Esophagus squamous epithelium (tissue), 5 donors: Measurements from ENCODE around the gene DDIAS. TPM values are rescaled to one million over a fixed set of nuclear protein-coding genes. Genes with fewer than 3 reads are reported as not detected.
"Not testable (repeated sequence)": the region's sequence is repeated elsewhere in the genome, so short reads cannot be mapped to it uniquely, and the experiment has no call there.

Source experiments
- DNase-seq: peaks from one replicate; lab custom pipeline; 2025; lab: John Stamatoyannopoulos, UW
- H3K27ac ChIP-seq, 4 donors: fragments of 200-600 bp; sonication (generic); one replicate each; pipeline ENCODE4 v1.5.1; 2016 to 2019; ENCODE audit warnings: mild to moderate bottlenecking in 1 of 4
- H3K27me3 ChIP-seq, 4 donors: fragments of 200-600 bp; sonication (generic); 1 replicate in 3 of 4; 2 replicates in 1 of 4; pipeline versions ENCODE4 v1.5.1 to v1.6.0; 2017 to 2021; ENCODE audit warnings: antibody characterized with exemption in 1 of 4
- H3K36me3 ChIP-seq, 3 donors: fragments of 200-600 bp; sonication (generic); one replicate each; pipeline ENCODE4 v1.5.1; 2016 to 2019
- H3K4me1 ChIP-seq, 3 donors: fragments of 200-600 bp; sonication (generic); one replicate each; pipeline ENCODE4 v1.5.1; 2017 to 2019
- H3K4me3 ChIP-seq, 4 donors: fragments of 200-600 bp; sonication (generic); 1 replicate in 3 of 4; 2 replicates in 1 of 4; pipeline ENCODE4 v1.5.1; 2016 to 2019; ENCODE audit warnings: mild to moderate bottlenecking in 2 of 4, moderate library complexity in 1 of 4
- H3K9me3 ChIP-seq, 3 donors: fragments of 200-600 bp; sonication (generic); one replicate each; pipeline ENCODE4 v1.5.1; 2016 to 2019
- POLR2A ChIP-seq, 4 donors: fragments of 450-650 bp; IDR thresholded peaks; one replicate each; pipeline ENCODE4 v1.6.1; 2017; ENCODE audit warnings: antibody characterized with exemption in 4 of 4, mild to moderate bottlenecking in 4 of 4, moderate library complexity in 3 of 4
- WGBS, 2 donors: methylation state at CpG; one replicate each; pipeline ENCODE4 v1.1.5; 2018; 5-methylcytosine and 5-hydroxymethylcytosine counted together
- intact Hi-C: fragments of 100-400 bp; cut with DNase I; formaldehyde crosslinking; loops from one replicate; pipeline ENCODE4 v1.15.0; 2022
- total RNA-seq, 4 donors: library from RNA; depleted of rRNA; stranded (reverse); fragments of >200 nt; gene quantifications; one replicate each; pipeline ENCODE4 v1.1.0, GENCODE V29; 2016
- TF ChIP-seq, protein P1 (sequence below), 6 experiments: fragments of 450-650 bp in 4 of 6; fragments of 200-600 bp in 2 of 6; sonication (generic) in 2 of 6; IDR thresholded peaks; one replicate each; pipeline ENCODE4 v1.5.1; 2016 to 2019; ENCODE audit warnings: antibody characterized with exemption in 6 of 6, mild to moderate bottlenecking in 4 of 6, moderate library complexity in 4 of 6
- donor health status: DM: yes; HTN: yes; CAD: no.

DDIAS gene
- total RNA-seq, 4 donors from 2014 or later: 2.8 to 10.9 (median 5.1) TPM

DNA sequence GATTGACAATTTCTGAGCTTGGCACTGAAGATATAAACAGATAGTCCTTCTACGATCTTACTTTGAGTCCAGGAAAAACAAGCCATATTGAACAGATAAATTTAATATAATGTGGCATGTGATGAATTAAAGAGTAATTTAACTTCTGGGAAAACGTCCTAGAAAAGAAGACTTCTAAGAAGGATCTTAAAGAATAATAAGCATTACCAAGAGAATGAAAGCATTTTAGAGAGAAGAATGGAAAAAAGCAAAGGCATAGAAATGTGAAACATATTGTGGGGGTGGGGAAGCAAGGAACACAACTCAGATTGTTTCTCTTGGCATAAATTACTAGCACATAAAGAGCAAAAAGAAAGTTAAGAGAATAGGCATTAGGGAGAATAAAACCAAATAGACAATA is 5.4 kb downstream of the DDIAS start:
- Histone ChIP-seq H3K9me3 (no peaks in the 10 kb centered on the region), H3K27me3 (no peaks in the 10 kb centered on the region), H3K4me1 (peaks cover 6 to 41% (median 7%) of the 10 kb centered on the region in 3 donors), H3K27ac (no peak overlapping the region), H3K36me3 (no peaks in the 10 kb centered on the region), H3K4me3 (no peak overlapping the region)
- intact Hi-C loops: loop anchor here (10.0 kb wide), 2 partner anchors 258 to 368 kb away; no protein-coding TSS in a partner anchor
- 45 to 62% methylated on average over 2 of the region's 2 CpGs for WGBS, 2 donors
- TF ChIP-seq, protein P1, sequence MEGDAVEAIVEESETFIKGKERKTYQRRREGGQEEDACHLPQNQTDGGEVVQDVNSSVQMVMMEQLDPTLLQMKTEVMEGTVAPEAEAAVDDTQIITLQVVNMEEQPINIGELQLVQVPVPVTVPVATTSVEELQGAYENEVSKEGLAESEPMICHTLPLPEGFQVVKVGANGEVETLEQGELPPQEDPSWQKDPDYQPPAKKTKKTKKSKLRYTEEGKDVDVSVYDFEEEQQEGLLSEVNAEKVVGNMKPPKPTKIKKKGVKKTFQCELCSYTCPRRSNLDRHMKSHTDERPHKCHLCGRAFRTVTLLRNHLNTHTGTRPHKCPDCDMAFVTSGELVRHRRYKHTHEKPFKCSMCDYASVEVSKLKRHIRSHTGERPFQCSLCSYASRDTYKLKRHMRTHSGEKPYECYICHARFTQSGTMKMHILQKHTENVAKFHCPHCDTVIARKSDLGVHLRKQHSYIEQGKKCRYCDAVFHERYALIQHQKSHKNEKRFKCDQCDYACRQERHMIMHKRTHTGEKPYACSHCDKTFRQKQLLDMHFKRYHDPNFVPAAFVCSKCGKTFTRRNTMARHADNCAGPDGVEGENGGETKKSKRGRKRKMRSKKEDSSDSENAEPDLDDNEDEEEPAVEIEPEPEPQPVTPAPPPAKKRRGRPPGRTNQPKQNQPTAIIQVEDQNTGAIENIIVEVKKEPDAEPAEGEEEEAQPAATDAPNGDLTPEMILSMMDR (IDR thresholded peaks at IDR 0.05): no peak
- no peak for TF ChIP-seq POLR2A (IDR thresholded peaks at IDR 0.05)
- DNase-seq: no peak

DNA sequence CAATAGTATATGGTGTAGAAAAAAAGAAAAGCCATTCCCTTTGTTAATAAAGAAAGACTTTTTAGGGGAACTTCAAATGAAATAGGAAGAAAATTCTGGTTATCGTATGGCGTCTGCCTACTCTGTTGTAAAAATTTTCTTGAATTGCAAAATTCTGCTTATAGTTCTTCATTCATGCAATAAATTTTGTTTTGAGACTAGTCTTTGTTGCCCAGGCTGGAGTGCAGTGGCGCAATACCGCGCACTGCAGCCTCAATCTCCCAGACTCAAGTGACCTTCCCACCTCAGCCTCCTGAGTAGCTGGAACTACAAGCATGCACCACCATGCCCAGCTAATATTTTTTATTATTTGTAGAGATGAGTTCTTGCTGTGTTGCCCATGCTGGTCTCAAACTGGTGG is 5.8 kb downstream of the DDIAS start:
- Histone ChIP-seq H3K27me3 (no peaks in the 10 kb centered on the region), H3K9me3 (no peaks in the 10 kb centered on the region), H3K27ac (no peak overlapping the region), H3K4me1 (peaks cover 2 to 37% (median 3%) of the 10 kb centered on the region in 3 donors), H3K4me3 (no peak overlapping the region), H3K36me3 (no peaks in the 10 kb centered on the region)
- DNase-seq: no peak
- 90 to 91% methylated on average over 5 of the region's 5 CpGs for WGBS, 2 donors
- intact Hi-C loops: loop anchor here (10.0 kb wide), 2 partner anchors 257 to 367 kb away; no protein-coding TSS in a partner anchor
- TF ChIP-seq, protein P1 (IDR thresholded peaks at IDR 0.05): no peak
- no peak for TF ChIP-seq POLR2A (IDR thresholded peaks at IDR 0.05)

DNA sequence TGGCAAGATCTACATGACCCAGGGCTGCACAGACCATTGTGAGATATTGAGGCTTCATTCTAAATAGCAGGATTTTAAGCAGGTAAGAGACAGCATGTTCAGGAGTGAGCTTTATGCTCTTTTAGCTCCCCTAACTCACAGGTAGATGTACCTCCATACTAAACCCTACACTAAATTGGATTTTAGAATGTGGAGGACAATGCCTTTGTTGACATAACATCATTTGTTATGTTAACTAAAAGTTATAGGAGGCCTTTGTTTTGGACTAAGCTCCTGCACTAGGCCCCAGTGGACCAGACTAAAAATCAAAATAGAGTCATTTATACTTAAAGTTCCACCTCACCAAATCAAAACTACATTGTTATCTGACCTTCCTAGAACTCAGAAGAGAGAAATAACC is 6.8 kb downstream of the DDIAS start:
- no peak for TF ChIP-seq POLR2A (IDR thresholded peaks at IDR 0.05)
- TF ChIP-seq, protein P1 (IDR thresholded peaks at IDR 0.05): no peak
- intact Hi-C loops: loop anchor here (10.0 kb wide), 2 partner anchors 256 to 366 kb away; no protein-coding TSS in a partner anchor
- no peaks in the 10 kb centered on the region for H3K9me3 ChIP-seq
- no peak overlapping the region for H3K4me3 ChIP-seq
- no peaks in the 10 kb centered on the region for H3K27me3 ChIP-seq
- no peak for DNase-seq
- no peaks in the 10 kb centered on the region for H3K36me3 ChIP-seq
- no peak overlapping the region for H3K27ac ChIP-seq
- H3K4me1 ChIP-seq: peaks cover 0 to 28% (median 0%) of the 10 kb centered on the region in 3 donors

DNA sequence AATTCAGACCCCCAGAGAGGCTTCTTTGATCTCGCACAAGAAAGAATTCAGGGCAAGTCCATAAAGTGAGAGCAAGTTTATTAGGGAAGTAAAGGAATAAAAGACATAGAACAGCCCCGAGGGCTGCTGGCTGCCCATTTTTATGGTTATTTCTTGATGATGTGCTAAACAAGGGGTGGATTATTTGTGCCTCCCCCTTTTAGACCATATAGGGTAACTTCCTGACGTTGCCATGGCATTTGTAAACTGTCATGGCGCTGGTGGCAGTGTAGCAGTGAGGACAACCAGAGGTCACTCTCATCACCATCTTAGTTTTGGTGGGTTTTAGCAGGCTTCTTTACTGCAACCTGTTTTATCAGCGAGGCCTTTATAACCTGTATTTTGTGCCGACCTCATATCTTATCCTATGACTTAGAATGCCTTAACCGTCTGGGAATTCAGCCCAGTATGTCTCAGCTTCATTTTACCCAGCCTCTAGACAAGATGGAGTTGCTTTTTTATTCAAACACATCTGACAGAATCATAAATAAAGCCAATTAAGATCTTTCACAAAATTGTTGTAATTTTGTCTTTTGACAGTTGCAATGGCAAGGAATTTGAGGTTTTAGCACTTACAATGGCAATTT is 7.6 kb downstream of the DDIAS start:
- peaks cover 0 to 21% (median 0%) of the 10 kb centered on the region in 3 donors for H3K4me1 ChIP-seq
- H3K27ac ChIP-seq: no peak overlapping the region
- no peaks in the 10 kb centered on the region for H3K27me3 ChIP-seq
- no peak for DNase-seq
- no peak overlapping the region for H3K4me3 ChIP-seq
- 83 to 84% methylated on average over 7 of the region's 7 CpGs for WGBS, 2 donors
- no peaks in the 10 kb centered on the region for H3K9me3 ChIP-seq
- intact Hi-C loops: loop anchor here (10.0 kb wide), 2 partner anchors 256 to 366 kb away; no protein-coding TSS in a partner anchor
- H3K36me3 ChIP-seq: no peaks in the 10 kb centered on the region
- TF ChIP-seq, protein P1 (IDR thresholded peaks at IDR 0.05): no peak
- TF ChIP-seq POLR2A (IDR thresholded peaks at IDR 0.05): no peak

DNA sequence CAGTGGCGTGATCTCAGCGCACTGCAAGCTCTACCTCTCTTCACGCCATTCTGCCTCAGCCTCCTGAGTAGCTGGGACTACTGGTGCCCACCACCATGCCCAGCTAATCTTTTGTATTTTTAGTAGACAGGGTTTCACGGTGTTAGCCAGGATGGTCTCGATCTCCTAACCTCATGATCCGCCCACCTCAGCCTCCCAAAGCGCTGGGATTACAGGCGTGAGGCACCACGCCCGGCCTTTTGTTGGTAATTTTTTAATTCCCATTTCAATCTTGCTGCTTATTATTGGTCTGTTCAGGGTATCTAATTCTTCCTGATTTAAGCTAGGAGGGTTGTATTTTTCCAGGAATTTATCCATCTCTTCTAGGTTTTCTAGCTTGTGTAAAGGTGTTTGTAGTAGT is 18.2 kb downstream of the DDIAS start:
- DNase-seq, H3K27me3 ChIP-seq, intact Hi-C loops, H3K4me3 ChIP-seq, H3K9me3 ChIP-seq, H3K36me3 ChIP-seq, H3K4me1 ChIP-seq: not testable (repeated sequence)
- WGBS, 2 donors: 90 to 94% methylated on average over 10 of the region's 10 CpGs
- H3K27ac ChIP-seq: peak overlapping the region in 2 of 4 donors; percentile 7 to 22

DNA sequence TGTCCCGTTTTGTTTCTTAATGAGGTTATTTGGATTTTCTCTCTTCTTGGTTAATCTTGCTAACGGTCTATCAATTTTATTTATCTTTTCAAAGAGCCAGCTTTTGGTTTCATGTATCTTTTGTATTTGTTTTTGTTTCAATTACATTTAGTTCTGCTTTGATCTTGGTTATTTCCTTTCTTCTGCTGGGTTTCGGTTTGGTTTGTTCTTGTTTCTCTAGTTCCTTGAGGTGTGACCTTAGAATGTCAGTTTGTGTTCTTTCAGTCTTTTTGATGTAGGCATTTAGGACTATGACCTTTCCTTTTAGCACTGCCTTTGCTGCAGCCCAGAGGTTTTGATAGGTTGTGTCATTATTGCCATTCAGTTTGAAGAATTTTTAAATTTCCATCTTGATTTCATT is 18.7 kb downstream of the DDIAS start:
- intact Hi-C loops, H3K4me3 ChIP-seq, H3K36me3 ChIP-seq, H3K4me1 ChIP-seq, DNase-seq, H3K27me3 ChIP-seq, H3K9me3 ChIP-seq: not testable (repeated sequence)
- 49 to 66% methylated on average over 3 of the region's 3 CpGs for WGBS, 2 donors
- H3K27ac ChIP-seq: peak overlapping the region in 1 of 4 donors; percentile 7

DNA sequence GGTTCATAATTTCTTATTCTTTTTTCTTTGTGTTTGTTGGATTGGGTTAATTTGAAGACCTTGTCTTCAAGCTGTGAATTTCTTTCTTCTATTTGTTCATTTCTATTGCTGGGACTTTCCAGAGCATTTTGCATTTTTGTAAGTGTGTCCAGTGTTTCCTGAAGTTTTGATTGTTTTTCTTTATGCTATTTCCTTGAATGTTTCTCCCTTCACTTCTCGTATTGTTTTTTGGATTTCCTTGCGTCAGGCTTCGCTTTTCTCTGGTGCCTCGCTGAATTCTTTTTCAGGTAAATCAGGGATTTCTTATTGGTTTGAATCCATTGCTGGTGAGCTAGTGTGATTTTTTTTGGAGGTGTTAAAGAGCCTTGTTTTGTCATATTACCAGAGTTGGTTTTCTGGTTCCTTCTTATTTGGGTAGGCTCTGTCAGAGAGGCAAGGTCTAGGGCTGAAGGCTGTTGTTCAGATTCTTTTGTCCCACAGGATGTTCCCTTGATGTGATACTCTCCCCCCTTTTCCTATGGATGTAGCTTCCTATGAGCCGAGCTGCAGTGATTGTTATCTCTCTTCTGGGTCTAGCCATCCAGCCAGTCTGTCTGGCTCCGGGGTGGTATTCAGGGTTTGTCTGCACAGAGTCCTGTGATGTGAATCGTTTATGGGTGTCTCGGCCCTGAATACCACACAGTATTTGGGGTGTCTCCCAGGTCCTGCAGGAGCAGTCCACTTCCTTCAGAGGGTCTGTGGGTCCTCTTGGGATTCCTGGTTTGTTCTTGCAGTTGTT is 21.0 kb downstream of the DDIAS start:
- H3K4me1 ChIP-seq, H3K4me3 ChIP-seq, DNase-seq, intact Hi-C loops, H3K9me3 ChIP-seq, H3K27me3 ChIP-seq, H3K36me3 ChIP-seq, H3K27ac ChIP-seq: not testable (repeated sequence)
- WGBS, 2 donors: 81 to 82% methylated on average over 4 to 8 of the region's 8 CpGs
